CD14-positive monocyte (primary cell): ENCODE data around the gene MED12L. TPM values are rescaled to one million over a fixed set of nuclear protein-coding genes. Genes with fewer than 3 reads are reported as not detected.

Experiments
- DNase-seq, 3 donors: peaks; one replicate each; pipeline ENCODE4 v3.0.0-alpha.2; 2011 to 2022
- H2AFZ ChIP-seq: 2 replicates; pipeline ENCODE4 v1.6.0; 2012; ENCODE audit warnings: mild to moderate bottlenecking, low read depth, low read length, inconsistent platforms; ENCODE audit not compliant: insufficient read depth, poor library complexity, severe bottlenecking
- H3K27ac ChIP-seq, 2 donors: 1 replicate in 1 of 2; 2 replicates in 1 of 2; pipeline ENCODE4 v1.5.1; 2012 to 2013; ENCODE audit warnings: low read length in 2 of 2, control low read depth in 1 of 2, inconsistent platforms in 1 of 2, low read depth in 1 of 2, mild to moderate bottlenecking in 1 of 2
- H3K27me3 ChIP-seq, 2 donors: one replicate each; pipeline versions ENCODE4 v1.6.0 to v1.6.1; 2011 to 2013; ENCODE audit warnings: low read length in 2 of 2; ENCODE audit not compliant: control insufficient read depth in 2 of 2, insufficient read depth in 2 of 2
- H3K36me3 ChIP-seq, 2 donors: replicated peaks in 1 of 2; 1 replicate in 1 of 2; 2 replicates in 1 of 2; pipeline versions ENCODE4 v1.5.1 to v1.6.1; 2012 to 2013; ENCODE audit warnings: low read length in 2 of 2, control low read depth in 1 of 2, inconsistent platforms in 1 of 2, mild to moderate bottlenecking in 1 of 2; ENCODE audit not compliant: insufficient read depth in 2 of 2, control insufficient read depth in 1 of 2
- H3K4me1 ChIP-seq, 2 donors: 1 replicate in 1 of 2; 2 replicates in 1 of 2; pipeline versions ENCODE4 v1.5.1 to v1.6.1; 2012 to 2013; ENCODE audit warnings: low read length in 2 of 2, control low read depth in 1 of 2, inconsistent platforms in 1 of 2, mild to moderate bottlenecking in 1 of 2, moderate library complexity in 1 of 2; ENCODE audit not compliant: insufficient read depth in 2 of 2, control insufficient read depth in 1 of 2
- H3K4me2 ChIP-seq: replicated peaks from 2 replicates; pipeline ENCODE3; 2012; ENCODE audit warnings: low read length, moderate library complexity, mild to moderate bottlenecking; ENCODE audit not compliant: poor library complexity, severe bottlenecking; ENCODE audit errors: extremely low read depth
- H3K4me3 ChIP-seq, 3 experiments: fragments of 200-600 bp in 1 of 3; sonication (generic) in 1 of 3; replicated peaks in 1 of 3; 1 replicate in 2 of 3; 2 replicates in 1 of 3; pipeline ENCODE4 v1.5.1; 2011 to 2013; ENCODE audit warnings: low read length in 3 of 3, mild to moderate bottlenecking in 3 of 3, control low read depth in 2 of 3, low read depth in 2 of 3, inconsistent platforms in 1 of 3, moderate library complexity in 1 of 3
- H3K79me2 ChIP-seq: 2 replicates; pipeline ENCODE4 v1.6.0; 2012; ENCODE audit warnings: mild to moderate bottlenecking, control low read depth, inconsistent platforms, low read length, moderate library complexity; ENCODE audit not compliant: insufficient read depth
- H3K9ac ChIP-seq: 2 replicates; pipeline ENCODE4 v1.6.0; 2017; ENCODE audit warnings: low read length, mild to moderate bottlenecking; ENCODE audit not compliant: insufficient read depth, poor library complexity, severe bottlenecking
- H3K9me3 ChIP-seq, 2 donors: replicated peaks in 1 of 2; 1 replicate in 1 of 2; 2 replicates in 1 of 2; pipeline versions ENCODE4 v1.5.1 to v1.6.1; 2012 to 2013; ENCODE audit warnings: low read length in 2 of 2, control low read depth in 1 of 2; ENCODE audit not compliant: control insufficient read depth in 1 of 2, insufficient read depth in 1 of 2
- H4K20me1 ChIP-seq: 2 replicates; pipeline ENCODE4 v1.6.0; 2012; ENCODE audit warnings: mild to moderate bottlenecking, low read length, control low read depth, moderate library complexity; ENCODE audit not compliant: insufficient read depth
- H3K27ac Mint-ChIP-seq, 7 donors: one replicate each; pipeline ENCODE4 v1.8.0; 2020; ENCODE audit warnings: mild to moderate bottlenecking in 7 of 7, mixed read lengths in 7 of 7, moderate library complexity in 6 of 7, inconsistent platforms in 2 of 7
- H3K27me3 Mint-ChIP-seq, 3 donors: one replicate each; pipeline ENCODE4 v1.8.0; 2021 to 2022; ENCODE audit warnings: low read depth in 3 of 3, mild to moderate bottlenecking in 3 of 3, mixed read lengths in 3 of 3, moderate library complexity in 3 of 3, inconsistent platforms in 1 of 3
- H3K36me3 Mint-ChIP-seq, 2 donors: one replicate each; pipeline ENCODE4 v1.8.0; 2020; ENCODE audit warnings: mixed read lengths in 2 of 2, inconsistent platforms in 1 of 2, mild to moderate bottlenecking in 1 of 2
- H3K4me1 Mint-ChIP-seq: one replicate; pipeline ENCODE4 v1.8.0; 2020; ENCODE audit warnings: mild to moderate bottlenecking, mixed read lengths
- H3K4me3 Mint-ChIP-seq, 2 donors: one replicate each; pipeline ENCODE4 v1.8.0; 2020; ENCODE audit warnings: mild to moderate bottlenecking in 2 of 2, mixed read lengths in 2 of 2, moderate library complexity in 1 of 2
- H3K9me3 Mint-ChIP-seq, 7 donors: one replicate each; pipeline ENCODE4 v1.8.0; 2020 to 2022; ENCODE audit warnings: mixed read lengths in 7 of 7, mild to moderate bottlenecking in 6 of 7, moderate library complexity in 6 of 7, inconsistent platforms in 2 of 7
- CTCF ChIP-seq: fragments of 200-600 bp; IDR thresholded peaks from one replicate; pipeline ENCODE4 v1.8.0; 2022; ENCODE audit warnings: antibody characterized with exemption, mild to moderate bottlenecking
- WGBS: methylation state at CpG from one replicate; pipeline ENCODE4 v1.1.5; 2013; ENCODE audit warnings: missing lambda C conversion rate; ENCODE audit not compliant: insufficient coverage; 5-methylcytosine and 5-hydroxymethylcytosine counted together
- intact Hi-C, 2 donors: fragments of 100-400 bp; cut with micrococcal nuclease; formaldehyde crosslinking; loops; one replicate each; pipeline versions ENCODE4 v1.15.0 to v1.15.1; 2023
- polyA plus RNA-seq, 3 donors: library from polyadenylated mRNA; depleted of rRNA in 1 of 3; unstranded in 2 of 3; stranded (reverse) in 1 of 3; fragments of 300-500 nt in 2 of 3; fragments of >200 nt in 1 of 3; fragmentation: Illumina TruSeq in 2 of 3; gene quantifications; 1 replicate in 2 of 3; 2 replicates in 1 of 3; pipeline ENCODE4 v1.2.3, GENCODE V29; 2012 to 2021

Gene MED12L
- polyA plus RNA-seq, 3 donors, result 0.12 to 0.29 TPM; not detected in 1

GRCh38 chr3:151296226-151296625, 210.8 kb downstream of the MED12L start:
- H4K20me1 ChIP-seq, result no peaks in the 10 kb centered on the region
- no peak overlapping the region for H2AFZ ChIP-seq
- H3K27ac ChIP-seq, result no peak overlapping the region
- no peaks in the 10 kb centered on the region for H3K27me3 ChIP-seq
- TF ChIP-seq CTCF, result no peak
- H3K27me3 Mint-ChIP-seq, result no peaks in the 10 kb centered on the region
- no peak overlapping the region for H3K4me3 ChIP-seq
- no peak overlapping the region for H3K9ac ChIP-seq
- no peak overlapping the region for H3K27ac Mint-ChIP-seq
- no peak overlapping the region for H3K4me3 Mint-ChIP-seq
- no peaks in the 10 kb centered on the region for H3K9me3 ChIP-seq
- no peak for DNase-seq
- no peak overlapping the region for H3K4me2 ChIP-seq
- intact Hi-C loops, result loop anchor here in 1 of 2 donors (10.0 kb wide), 1 partner anchor 619 kb away; no protein-coding TSS in a partner anchor
- peaks cover 0 to 2% (median 0%) of the 10 kb centered on the region in 7 donors for H3K9me3 Mint-ChIP-seq
- no peaks in the 10 kb centered on the region for H3K4me1 ChIP-seq
- H3K36me3 Mint-ChIP-seq, result no peaks in the 10 kb centered on the region
- H3K4me1 Mint-ChIP-seq, result peaks cover under 1% of the 10 kb centered on the region
- WGBS, result no CpG with 5 or more reads among the region's 3 CpGs
- H3K36me3 ChIP-seq, result no peaks in the 10 kb centered on the region
- H3K79me2 ChIP-seq, result no peaks in the 10 kb centered on the region

- Mint-ChIP-seq H3K9me3 (peaks cover 0 to 2% (median 0%) of the 10 kb centered on the region in 7 donors), H3K36me3 (no peaks in the 10 kb centered on the region), H3K4me3 (no peak overlapping the region), H3K27ac (no peak overlapping the region), H3K4me1 (peaks cover 8% of the 10 kb centered on the region), H3K27me3 (no peaks in the 10 kb centered on the region)
- Histone ChIP-seq H3K36me3 (no peaks in the 10 kb centered on the region), H3K9me3 (no peaks in the 10 kb centered on the region), H3K27ac (no peak overlapping the region), H3K9ac (no peak overlapping the region), H3K27me3 (no peaks in the 10 kb centered on the region), H3K4me3 (no peak overlapping the region), H3K79me2 (no peaks in the 10 kb centered on the region), H2AFZ (no peak overlapping the region), H3K4me2 (no peak overlapping the region), H4K20me1 (no peaks in the 10 kb centered on the region), H3K4me1 (no peaks in the 10 kb centered on the region)
- DNase-seq, result no peak
- intact Hi-C loops, result loop anchor here in 1 of 2 donors (10.0 kb wide), 1 partner anchor 617 kb away; no protein-coding TSS in a partner anchor
- no peak for TF ChIP-seq CTCF
- WGBS, result no CpG with 5 or more reads among the region's 2 CpGs
Measured at GRCh38 chr3:151297429-151297828, 212.0 kb downstream of the MED12L start.
